SJCRH30 (cell line): Measurements from ENCODE around the gene NPHP1. TPM values are rescaled to one million over a fixed set of nuclear protein-coding genes. Genes with fewer than 3 reads are reported as not detected.
A peak's percentile ranks its signal among the peaks of the same experiment; 100 is the strongest.
"Not testable (repeated sequence)": the region's sequence is repeated elsewhere in the genome, so short reads cannot be mapped to it uniquely, and the experiment has no call there.

Source experiments
- DNase-seq, 2 experiments: peaks; one replicate each; pipeline ENCODE4 v3.0.0-alpha.2; 2015 to 2020
- H3K27ac ChIP-seq: fragments of 250-450 bp; sonication (Bioruptor Pico); 2 replicates; pipeline ENCODE4 v1.5.1; 2020; ENCODE audit warnings: mild to moderate bottlenecking, moderate library complexity
- H3K27me3 ChIP-seq: fragments of 250-450 bp; sonication (Bioruptor Pico); 2 replicates; pipeline ENCODE4 v1.5.1; 2020; ENCODE audit warnings: mild to moderate bottlenecking, moderate library complexity
- H3K36me3 ChIP-seq: fragments of 250-450 bp; sonication (Bioruptor Pico); 2 replicates; pipeline ENCODE4 v1.5.1; 2020; ENCODE audit warnings: mild to moderate bottlenecking, moderate library complexity
- H3K4me1 ChIP-seq: fragments of 250-450 bp; sonication (Bioruptor Pico); 2 replicates; pipeline ENCODE4 v1.5.1; 2020; ENCODE audit warnings: mild to moderate bottlenecking, moderate library complexity
- H3K4me3 ChIP-seq: fragments of 250-450 bp; sonication (Bioruptor Pico); 2 replicates; pipeline ENCODE4 v1.5.1; 2020; ENCODE audit warnings: mild to moderate bottlenecking, moderate library complexity
- H3K9me3 ChIP-seq: fragments of 250-450 bp; sonication (Bioruptor Pico); replicated peaks from 2 replicates; pipeline ENCODE4 v1.5.1; 2020; ENCODE audit warnings: mild to moderate bottlenecking, moderate library complexity
- total RNA-seq: library from RNA; depleted of rRNA; stranded (reverse); fragments of >200 nt; shearing (Covaris generic); gene quantifications from 2 replicates; pipeline ENCODE4 v1.2.3, GENCODE V29; 2014

NPHP1 gene
- total RNA-seq, 1 experiment from 2014 or later, result 4.4 TPM

DNA sequence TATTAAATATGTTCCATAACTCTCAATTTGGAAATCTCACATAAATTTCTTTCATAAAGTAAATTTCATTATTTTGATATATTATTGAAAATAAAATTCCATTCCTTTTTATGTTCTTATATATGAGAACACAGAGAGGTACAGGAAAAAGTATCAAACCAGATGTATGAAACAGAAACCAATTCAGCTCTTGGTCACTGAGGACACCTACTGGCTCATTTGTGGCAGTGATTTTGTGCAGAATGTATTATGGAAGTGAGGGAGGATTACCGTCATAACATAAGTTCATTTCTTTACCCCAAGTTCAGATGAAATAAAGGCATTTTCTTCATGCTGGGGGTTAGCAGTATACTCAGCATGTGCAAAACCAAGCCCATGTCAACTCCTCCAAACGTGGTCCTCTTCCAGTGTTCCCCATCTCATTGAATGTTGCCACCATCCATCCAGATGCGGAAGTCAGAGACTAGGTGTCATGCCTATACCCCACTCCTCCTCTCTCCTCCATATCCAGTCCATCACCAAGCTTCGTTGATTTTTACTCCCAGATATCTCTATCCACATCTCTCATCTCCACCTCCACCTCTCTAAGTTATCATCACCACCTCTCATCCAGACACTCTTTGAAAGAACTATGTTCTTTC lies 47.5 kb downstream of the NPHP1 start:
- Histone ChIP-seq H3K4me1 (no peaks in the 10 kb centered on the region; the same call in 1 of the 2 replicates), H3K9me3 (no peaks in the 10 kb centered on the region; the same call in 1 of the 2 replicates), H3K27ac (no peak overlapping the region), H3K4me3 (no peak overlapping the region), H3K36me3 (no peaks in the 10 kb centered on the region), H3K27me3 (no peaks in the 10 kb centered on the region)
- peak in 1 of 2 experiments; percentile 65 for DNase-seq

DNA sequence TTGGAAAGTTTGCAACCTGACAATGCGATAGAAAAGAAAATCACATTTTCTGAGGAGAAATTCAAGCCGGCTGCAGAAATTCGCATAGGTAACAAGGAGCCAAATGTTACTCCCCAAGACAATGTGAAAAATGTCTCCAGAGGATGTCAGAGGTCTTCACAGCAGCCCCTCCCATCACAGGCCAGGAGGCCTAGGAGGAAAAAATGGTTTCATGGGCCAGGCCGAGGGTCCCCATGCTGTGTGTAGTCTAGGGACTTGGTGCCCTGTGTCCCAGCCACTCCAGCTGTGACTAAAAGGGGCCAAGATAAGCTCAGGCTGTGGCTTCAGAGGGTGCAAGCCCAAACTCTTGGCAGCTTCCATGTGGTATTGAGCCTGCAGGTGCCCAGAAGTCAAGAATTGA lies 50.0 kb downstream of the NPHP1 start:
- not testable (repeated sequence) for DNase-seq, H3K9me3 ChIP-seq, H3K36me3 ChIP-seq, H3K27ac ChIP-seq, H3K27me3 ChIP-seq, H3K4me1 ChIP-seq, H3K4me3 ChIP-seq

DNA sequence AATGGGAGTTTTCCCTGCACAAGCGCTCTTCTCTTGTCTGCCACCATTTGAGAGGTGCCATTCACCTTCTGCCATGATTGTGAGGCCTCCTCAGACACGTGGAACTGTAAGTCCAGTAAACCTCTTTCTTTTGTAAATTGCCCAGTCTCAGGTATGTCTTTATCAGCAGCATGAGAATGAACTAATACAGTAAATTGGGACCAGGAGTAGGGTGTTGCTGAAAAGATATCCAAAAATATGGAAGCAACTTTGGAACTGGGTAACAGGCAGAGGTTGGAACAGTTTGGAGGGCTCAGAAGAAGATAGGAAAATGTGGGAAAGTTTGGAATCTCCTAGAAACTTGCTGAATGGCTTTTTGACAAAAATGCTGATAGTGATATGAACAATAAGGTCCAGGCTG lies 50.6 kb downstream of the NPHP1 start:
- DNase-seq, H3K9me3 ChIP-seq, H3K36me3 ChIP-seq, H3K27ac ChIP-seq, H3K27me3 ChIP-seq, H3K4me3 ChIP-seq, H3K4me1 ChIP-seq: not testable (repeated sequence)

DNA sequence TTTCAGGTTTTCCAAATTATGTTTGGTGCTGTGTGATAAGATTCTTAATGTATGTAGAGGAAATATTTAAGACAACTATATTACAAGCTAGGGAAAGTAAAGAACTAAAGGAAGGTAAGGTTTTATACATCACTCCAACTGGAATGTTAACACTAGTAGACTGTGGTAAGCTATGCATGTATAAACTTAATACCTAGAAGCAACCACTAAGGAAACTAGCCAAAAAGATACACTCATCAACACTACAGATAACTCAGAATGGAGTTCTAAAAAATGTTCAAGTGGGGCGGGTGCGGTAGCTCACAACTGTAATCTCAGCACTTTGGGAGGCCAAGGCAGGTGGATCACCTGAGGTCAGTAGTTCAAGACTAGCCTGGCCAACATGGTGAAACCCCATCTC lies 51.4 kb downstream of the NPHP1 start:
- H3K36me3 ChIP-seq, result no peaks in the 10 kb centered on the region
- no peak overlapping the region for H3K4me3 ChIP-seq
- H3K4me1 ChIP-seq, result no peaks in the 10 kb centered on the region
- no peaks in the 10 kb centered on the region; the same call in 1 of the 2 replicates for H3K9me3 ChIP-seq
- no peak overlapping the region for H3K27ac ChIP-seq
- H3K27me3 ChIP-seq, result no peaks in the 10 kb centered on the region
- DNase-seq, result no peak

DNA sequence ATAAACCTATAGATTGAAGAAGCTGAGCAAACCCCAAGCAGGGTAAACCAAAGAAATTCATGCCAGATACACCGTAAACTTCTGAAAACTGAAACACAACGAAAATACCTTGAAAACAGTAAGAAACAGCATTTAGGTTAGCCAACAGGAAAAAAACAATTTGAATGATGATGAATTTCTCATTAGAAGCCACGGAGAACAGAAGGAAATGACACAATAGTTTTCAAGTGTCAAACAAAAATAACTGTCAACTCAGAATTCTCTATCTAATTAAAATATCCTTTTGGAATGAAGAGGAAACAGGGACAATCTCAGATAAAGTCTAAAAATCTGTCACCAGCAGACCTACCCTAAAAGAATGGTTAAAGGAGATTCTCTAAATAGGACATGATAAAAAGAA lies 51.9 kb downstream of the NPHP1 start:
- H3K27me3 ChIP-seq, result no peaks in the 10 kb centered on the region
- H3K36me3 ChIP-seq, result no peaks in the 10 kb centered on the region
- no peak overlapping the region for H3K4me3 ChIP-seq
- H3K27ac ChIP-seq, result no peak overlapping the region
- DNase-seq, result no peak
- no peaks in the 10 kb centered on the region; the same call in 1 of the 2 replicates for H3K9me3 ChIP-seq
- H3K4me1 ChIP-seq, result no peaks in the 10 kb centered on the region

DNA sequence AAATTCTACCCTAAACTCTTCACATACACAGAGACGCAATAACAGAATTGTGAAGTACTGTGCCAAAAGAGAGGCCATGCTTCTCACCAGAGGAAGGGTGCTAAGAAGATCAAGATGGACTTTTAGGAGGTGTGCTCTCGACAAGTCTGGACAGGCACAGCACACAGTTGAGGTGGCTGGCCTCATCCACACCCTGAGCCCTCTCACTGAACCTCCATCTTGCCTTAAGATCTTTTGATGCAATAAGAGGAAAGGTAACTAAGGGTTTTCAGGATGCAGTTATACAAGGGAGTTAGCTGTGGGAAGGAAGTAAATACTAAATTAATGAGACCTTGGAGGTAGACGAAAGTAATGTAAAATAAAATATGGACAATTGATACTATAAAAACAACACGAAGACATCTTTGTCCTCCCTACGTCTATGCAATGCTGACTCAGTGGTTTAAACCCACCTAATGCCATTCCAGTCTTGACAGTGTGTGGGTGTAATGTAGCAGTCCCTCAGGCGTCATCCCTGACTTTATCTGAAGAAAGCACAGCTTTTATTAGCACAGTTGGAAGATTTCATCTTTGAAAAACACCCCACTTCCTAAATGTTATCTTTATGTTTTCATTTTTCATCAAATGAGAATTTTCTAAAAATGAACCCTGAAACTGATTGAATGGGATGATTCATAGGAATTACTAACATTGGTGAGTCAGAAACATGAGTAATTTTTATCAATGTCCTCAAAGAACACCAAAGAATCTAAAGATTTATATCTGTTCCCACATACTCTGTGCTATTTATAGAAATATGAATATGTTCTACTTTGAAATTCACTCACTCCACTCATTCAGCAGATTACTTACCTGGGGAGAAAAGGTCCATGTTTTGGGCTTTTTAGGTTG lies 55.2 kb downstream of the NPHP1 start:
- H3K27ac ChIP-seq, result no peak overlapping the region
- no peaks in the 10 kb centered on the region for H3K4me1 ChIP-seq
- no peak overlapping the region for H3K4me3 ChIP-seq
- no peaks in the 10 kb centered on the region for H3K36me3 ChIP-seq
- no peak for DNase-seq
- H3K9me3 ChIP-seq, result no peaks in the 10 kb centered on the region; the same call in 1 of the 2 replicates
- H3K27me3 ChIP-seq, result no peaks in the 10 kb centered on the region

DNA sequence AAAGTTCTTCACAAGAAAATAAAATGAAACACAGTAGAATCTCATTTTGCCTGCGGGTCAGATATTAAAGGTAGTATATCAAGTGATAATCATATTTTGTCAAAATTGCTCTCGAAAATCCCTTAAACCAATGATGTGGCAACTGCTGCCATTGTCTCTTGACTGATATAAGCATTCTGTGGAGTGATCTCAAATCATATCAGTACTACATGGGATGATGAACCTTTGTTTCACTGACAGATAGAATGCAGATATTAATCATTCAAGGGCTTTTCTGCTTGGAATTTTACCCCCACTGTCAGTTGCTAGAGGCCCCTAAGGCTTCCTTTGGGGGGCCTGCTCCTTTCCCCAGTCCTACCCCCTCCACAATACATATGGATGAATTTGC lies 57.9 kb downstream of the NPHP1 start:
- Histone ChIP-seq H3K27ac (no peak overlapping the region), H3K36me3 (no peaks in the 10 kb centered on the region), H3K9me3 (no peaks in the 10 kb centered on the region), H3K27me3 (no peaks in the 10 kb centered on the region; the same call in 1 of the 2 replicates), H3K4me1 (no peaks in the 10 kb centered on the region), H3K4me3 (no peak overlapping the region)
- DNase-seq, result no peak

DNA sequence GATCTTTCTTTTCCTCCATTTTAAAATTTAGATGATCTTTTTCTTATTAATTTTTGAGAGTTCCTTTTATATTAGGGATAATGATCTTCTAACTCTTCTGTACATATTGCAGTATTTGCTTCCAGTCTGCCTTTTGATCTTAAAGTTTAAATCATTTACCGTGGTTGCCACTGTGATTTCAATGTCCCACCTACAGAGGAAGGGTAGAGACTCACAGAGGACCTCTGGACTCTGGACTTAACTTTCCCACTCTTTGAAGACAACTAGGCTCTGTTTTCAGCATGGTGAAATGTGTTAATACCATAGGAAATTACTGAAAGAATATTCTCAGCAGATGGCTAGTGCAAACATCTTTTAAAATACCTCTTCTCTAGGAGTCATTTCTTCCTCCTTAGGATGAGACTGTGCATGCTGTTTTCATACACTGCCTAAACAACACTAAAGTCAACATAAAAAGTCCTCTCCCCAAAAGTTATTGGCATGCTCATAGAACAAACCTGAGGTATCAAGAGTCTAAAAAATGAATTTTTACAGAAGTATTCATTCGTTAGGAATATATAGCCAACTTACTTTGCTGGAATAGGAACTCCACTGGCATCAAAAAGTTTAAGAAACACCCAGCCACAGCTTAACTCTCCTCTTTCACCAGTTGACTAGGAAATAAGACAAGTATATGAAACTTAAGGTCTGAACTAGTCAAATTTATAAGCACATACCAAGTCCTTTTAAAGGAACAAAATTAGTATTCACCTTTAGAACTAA lies 58.4 kb downstream of the NPHP1 start:
- no peak for DNase-seq
- H3K4me3 ChIP-seq, result no peak overlapping the region
- H3K27me3 ChIP-seq, result no peaks in the 10 kb centered on the region; the same call in 1 of the 2 replicates
- no peaks in the 10 kb centered on the region for H3K9me3 ChIP-seq
- no peaks in the 10 kb centered on the region for H3K4me1 ChIP-seq
- no peaks in the 10 kb centered on the region for H3K36me3 ChIP-seq
- no peak overlapping the region for H3K27ac ChIP-seq

DNA sequence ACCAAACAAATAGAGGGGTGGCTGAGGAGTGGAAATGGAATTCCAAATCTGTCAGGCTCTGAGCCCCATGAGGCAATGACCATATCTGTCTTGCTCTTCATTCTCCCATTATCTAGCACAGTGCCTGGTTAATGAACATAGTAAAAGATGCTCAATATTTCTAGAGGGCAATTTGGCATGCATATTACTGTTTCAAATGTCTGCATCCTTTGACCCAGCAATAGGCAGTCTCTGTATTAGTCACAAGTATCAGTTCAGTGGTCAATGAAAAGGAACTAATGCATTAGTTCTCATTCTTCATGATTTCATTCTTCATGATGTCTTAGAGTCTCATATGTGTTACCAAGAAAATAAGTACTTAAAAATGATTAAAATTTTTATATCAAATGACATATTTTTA lies 60.8 kb downstream of the NPHP1 start:
- Histone ChIP-seq H3K9me3 (no peaks in the 10 kb centered on the region), H3K4me3 (no peak overlapping the region), H3K27me3 (no peaks in the 10 kb centered on the region; the same call in 1 of the 2 replicates), H3K4me1 (no peaks in the 10 kb centered on the region), H3K27ac (no peak overlapping the region), H3K36me3 (no peaks in the 10 kb centered on the region)
- no peak for DNase-seq

DNA sequence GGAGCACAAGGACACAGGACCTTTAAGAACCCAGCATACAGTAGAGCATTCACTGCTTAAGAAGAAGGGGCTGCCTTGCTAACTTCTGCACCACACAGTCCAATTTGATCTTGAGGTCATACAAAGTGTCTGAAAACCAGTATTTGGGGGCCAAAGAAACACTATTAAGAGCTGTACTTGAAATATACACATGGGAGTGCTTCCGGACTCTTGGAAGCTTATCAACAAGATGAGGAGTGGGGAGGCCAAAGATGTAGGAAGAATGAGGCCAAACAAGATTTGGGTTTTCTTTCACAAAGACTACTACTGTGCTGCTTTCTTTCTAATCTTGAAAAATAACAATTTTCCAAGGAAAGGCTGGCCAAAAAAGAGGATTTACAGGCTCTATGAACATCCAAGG lies 64.4 kb downstream of the NPHP1 start:
- Histone ChIP-seq H3K27me3 (no peaks in the 10 kb centered on the region; the same call in 1 of the 2 replicates), H3K4me1 (no peaks in the 10 kb centered on the region), H3K4me3 (no peak overlapping the region), H3K9me3 (no peaks in the 10 kb centered on the region), H3K27ac (no peak overlapping the region), H3K36me3 (no peaks in the 10 kb centered on the region)
- DNase-seq, result no peak

DNA sequence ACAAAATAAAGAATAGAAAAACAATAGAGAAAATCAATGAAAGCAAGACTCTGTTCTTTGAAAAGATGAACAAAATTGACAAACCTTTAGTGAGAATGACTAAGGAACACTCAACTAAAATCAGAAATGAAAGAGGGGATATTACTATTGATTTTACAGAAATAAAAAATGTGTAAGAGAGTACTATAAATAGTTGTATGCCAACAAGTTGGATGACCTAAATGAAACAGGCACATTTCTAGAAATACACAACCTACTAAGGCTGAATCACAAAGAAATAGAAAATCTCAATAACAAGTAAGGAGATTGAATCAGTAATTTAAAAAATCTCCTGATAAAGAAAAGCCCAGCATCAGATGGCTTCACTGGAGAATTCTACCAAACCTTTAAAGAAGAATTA lies 70.8 kb downstream of the NPHP1 start:
- H3K4me3 ChIP-seq, result no peak overlapping the region
- H3K27me3 ChIP-seq, result no peaks in the 10 kb centered on the region
- H3K4me1 ChIP-seq, result no peaks in the 10 kb centered on the region
- DNase-seq, result no peak
- H3K9me3 ChIP-seq, result no peaks in the 10 kb centered on the region
- H3K27ac ChIP-seq, result no peak overlapping the region
- no peaks in the 10 kb centered on the region for H3K36me3 ChIP-seq

DNA sequence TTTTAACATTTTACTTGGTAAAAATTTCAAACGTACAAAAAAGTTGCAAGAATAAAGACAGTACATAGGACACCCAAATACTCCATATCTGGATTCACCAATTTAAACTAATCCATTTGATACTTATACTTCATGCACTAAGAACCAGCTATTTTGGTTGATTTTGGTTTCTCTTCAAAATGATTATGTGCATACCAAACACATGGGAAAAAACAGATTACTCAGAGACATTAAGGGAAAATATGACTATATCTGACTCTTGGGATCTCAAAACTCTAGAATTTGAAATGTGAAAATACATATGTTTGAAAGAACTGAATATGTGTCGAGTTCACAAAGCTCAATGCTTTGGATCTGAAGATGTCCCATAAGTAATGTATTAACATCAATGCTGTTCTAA lies 73.6 kb downstream of the NPHP1 start:
- no peaks in the 10 kb centered on the region for H3K9me3 ChIP-seq
- no peaks in the 10 kb centered on the region for H3K27me3 ChIP-seq
- no peak overlapping the region for H3K4me3 ChIP-seq
- no peaks in the 10 kb centered on the region for H3K36me3 ChIP-seq
- no peak overlapping the region for H3K27ac ChIP-seq
- no peaks in the 10 kb centered on the region for H3K4me1 ChIP-seq
- DNase-seq, result no peak

DNA sequence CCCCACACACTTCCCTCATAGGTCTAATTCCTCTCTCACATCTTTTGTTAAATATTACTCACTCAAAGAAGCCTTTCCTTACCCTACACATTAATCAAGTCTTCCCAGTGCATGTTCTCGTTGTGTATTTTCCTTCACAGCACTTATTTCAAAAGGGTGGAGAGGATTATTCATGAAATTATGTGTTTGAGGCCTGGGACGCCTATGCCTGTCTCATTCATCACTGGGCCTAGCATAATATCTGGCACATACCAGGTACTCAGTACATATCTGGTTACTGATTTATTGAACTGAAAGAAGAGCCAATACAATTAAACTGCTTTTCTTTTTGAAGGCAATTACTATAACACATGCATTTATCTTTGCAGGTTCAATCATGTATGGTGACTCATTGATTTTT lies 74.1 kb downstream of the NPHP1 start:
- no peaks in the 10 kb centered on the region for H3K4me1 ChIP-seq
- H3K36me3 ChIP-seq, result no peaks in the 10 kb centered on the region
- H3K4me3 ChIP-seq, result no peak overlapping the region
- no peaks in the 10 kb centered on the region for H3K9me3 ChIP-seq
- no peak overlapping the region for H3K27ac ChIP-seq
- no peaks in the 10 kb centered on the region for H3K27me3 ChIP-seq
- DNase-seq, result no peak

DNA sequence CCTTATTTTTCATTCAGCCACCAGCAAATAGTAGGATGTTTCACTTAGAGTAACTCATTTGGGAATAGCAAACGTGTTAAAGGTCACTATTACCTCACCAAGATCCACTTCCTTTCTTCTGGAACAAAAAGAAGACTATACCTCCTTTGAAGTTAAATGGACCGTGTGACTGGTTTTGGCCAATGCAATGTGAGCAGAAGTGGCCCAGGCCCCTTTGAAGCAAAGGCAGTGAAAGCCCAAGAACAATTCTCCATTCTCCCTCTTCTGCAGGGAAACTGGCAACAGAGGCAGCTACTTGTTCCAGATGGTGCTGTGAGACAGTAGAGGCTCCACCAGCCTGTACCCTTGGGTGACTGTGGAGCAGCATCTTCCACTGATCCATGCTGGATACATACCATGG lies 77.9 kb downstream of the NPHP1 start:
- H3K4me3 ChIP-seq, result no peak overlapping the region
- H3K9me3 ChIP-seq, result no peaks in the 10 kb centered on the region
- H3K27me3 ChIP-seq, result no peaks in the 10 kb centered on the region
- DNase-seq, result no peak
- H3K27ac ChIP-seq, result no peak overlapping the region
- no peaks in the 10 kb centered on the region for H3K4me1 ChIP-seq
- no peaks in the 10 kb centered on the region for H3K36me3 ChIP-seq
